Panc1 (cell line): ENCODE results near the gene MAGI1. TPM values are rescaled to one million over a fixed set of nuclear protein-coding genes. Genes with fewer than 3 reads are reported as not detected.

ENCODE experiments used
- ATAC-seq: fragments of 200-7000 bp; cut with Tn5 transposase; 2 replicates; pipeline ENCODE4 v1.9.1; 2020; ENCODE audit warnings: mild to moderate bottlenecking, moderate library complexity
- BruUV-seq: library from RNA; stranded (reverse); fragments of 400-500 nt; replicated peaks from 2 replicates; lab custom pipeline; 2021; lab: Mats Ljungman, UMichigan
- CTCF ChIA-PET: fragments of 300-600 bp; sonication (Branson Sonifier 250); formaldehyde crosslinking; loops from one replicate; lab custom pipeline; 2022; ENCODE audit warnings: antibody characterized with exemption; lab: Charles Lee
- POLR2A ChIA-PET: fragments of 300-600 bp; sonication (Branson Sonifier 250); formaldehyde crosslinking; loops from one replicate; lab custom pipeline; 2022; ENCODE audit warnings: antibody characterized with exemption; lab: Charles Lee
- DNase-seq: peaks from one replicate; pipeline ENCODE4 v3.0.0-alpha.2; 2010; ENCODE audit warnings: low read depth, low spot score
- H3K27ac ChIP-seq: 2 replicates; pipeline ENCODE4 v1.5.1; 2011; ENCODE audit warnings: mild to moderate bottlenecking, low read length, inconsistent platforms
- H3K27me3 ChIP-seq: fragments of 200-500 bp; sonication (Bioruptor generic); 2 replicates; pipeline ENCODE4 v1.6.0; 2014; ENCODE audit warnings: low read length, inconsistent platforms; ENCODE audit not compliant: control insufficient read depth, insufficient read depth
- H3K36me3 ChIP-seq: fragments of 200-500 bp; sonication (Bioruptor generic); 2 replicates; pipeline ENCODE4 v1.5.1; 2014; ENCODE audit warnings: inconsistent platforms, mild to moderate bottlenecking, low read length, moderate library complexity; ENCODE audit not compliant: control insufficient read depth, insufficient read depth
- H3K4me1 ChIP-seq: 2 replicates; pipeline ENCODE4 v1.5.1; 2011; ENCODE audit warnings: inconsistent platforms, mild to moderate bottlenecking, low read length, moderate library complexity; ENCODE audit not compliant: control insufficient read depth, insufficient read depth
- H3K4me3 ChIP-seq, 2 experiments: 2 replicates each; pipeline ENCODE4 v1.5.1; 2011 to 2012; ENCODE audit warnings: low read depth in 2 of 2, low read length in 2 of 2, mild to moderate bottlenecking in 2 of 2, inconsistent platforms in 1 of 2, moderate library complexity in 1 of 2
- H3K9me3 ChIP-seq: fragments of 200-500 bp; sonication (Bioruptor generic); 2 replicates; pipeline ENCODE4 v1.5.1; 2014; ENCODE audit warnings: low read depth, mild to moderate bottlenecking, inconsistent platforms, low read length, moderate library complexity; ENCODE audit not compliant: control insufficient read depth, insufficient read depth
- CTCF ChIP-seq: fragments of 450-650 bp; IDR thresholded peaks from 2 replicates; pipeline ENCODE4 v1.5.1; 2017; ENCODE audit warnings: mild to moderate bottlenecking
- POLR2AphosphoS5 ChIP-seq: IDR thresholded peaks from 2 replicates; pipeline ENCODE4 v1.6.1; 2012; ENCODE audit warnings: mild to moderate bottlenecking, low read depth, low read length, moderate library complexity
- REST ChIP-seq, 2 experiments: IDR thresholded peaks; 2 replicates each; pipeline ENCODE4 v1.6.1; 2011 to 2012; ENCODE audit warnings: low read depth in 2 of 2, control low read depth in 1 of 2, low read length in 1 of 2, mild to moderate bottlenecking in 1 of 2, moderate library complexity in 1 of 2; ENCODE audit not compliant: insufficient read depth in 1 of 2
- SIN3A ChIP-seq: IDR thresholded peaks from 2 replicates; pipeline ENCODE4 v1.6.1; 2012; ENCODE audit warnings: low read depth, mild to moderate bottlenecking, low read length, moderate library complexity, borderline replicate concordance; ENCODE audit not compliant: insufficient read depth
- TCF7L2 ChIP-seq: IDR thresholded peaks from 2 replicates; pipeline ENCODE4 v1.6.1; 2011; ENCODE audit warnings: mild to moderate bottlenecking, low read depth, low read length, inconsistent platforms
- in situ Hi-C: cut with HindIII; loops from 2 replicates; pipeline ENCODE4 v1.10.0; 2016; ENCODE audit warnings: low sequenced_read_pairs, low pct_unique_long_range_greater_than_20kb
- intact Hi-C: fragments of 100-400 bp; cut with micrococcal nuclease; formaldehyde crosslinking; loops from one replicate; pipeline ENCODE4 v1.10.0; 2022; ENCODE audit not compliant: unreplicated experiment
- total RNA-seq: library from RNA; stranded (reverse); gene quantifications from one replicate; pipeline ENCODE4 v1.2.1, GENCODE V29; 2021; ENCODE audit not compliant: unreplicated experiment

Gene MAGI1
- total RNA-seq, 1 experiment from 2014 or later, result 9.5 TPM

GRCh38 chr3:65524584-65524983 is 514.1 kb downstream of the MAGI1 start:
- H3K36me3 ChIP-seq, result no peaks in the 10 kb centered on the region
- ChIA-PET CTCF (no interaction called here), POLR2A (no interaction called here)
- H3K4me1 ChIP-seq, result no peaks in the 10 kb centered on the region
- no peaks in the 10 kb centered on the region for H3K9me3 ChIP-seq
- ATAC-seq, result no peak
- H3K27ac ChIP-seq, result no peak overlapping the region
- intact Hi-C loops, result no loop called here
- TF ChIP-seq CTCF (no peak), SIN3A (no peak), POLR2AphosphoS5 (no peak), TCF7L2 (no peak), REST (IDR thresholded peaks at IDR 0.05; ENCODE audit: insufficient read depth in 1 of 2, low read depth in 2 of 2, low read length in 1 of 2) (no peak)
- no peak for DNase-seq
- in situ Hi-C loops, result no loop called here
- no peak overlapping the region for H3K4me3 ChIP-seq
- H3K27me3 ChIP-seq, result no peaks in the 10 kb centered on the region
- no TSS peak for BruUV-seq

- no peak for ATAC-seq
- in situ Hi-C loops, result no loop called here
- intact Hi-C loops, result no loop called here
- ChIA-PET CTCF (no interaction called here), POLR2A (no interaction called here)
- H3K27ac ChIP-seq, result no peak overlapping the region
- no TSS peak for BruUV-seq
- no peak for TF ChIP-seq CTCF
- TF ChIP-seq REST (IDR thresholded peaks at IDR 0.05; ENCODE audit: insufficient read depth in 1 of 2, low read depth in 2 of 2, low read length in 1 of 2), result no peak
- no peak for TF ChIP-seq SIN3A
- no peak for TF ChIP-seq POLR2AphosphoS5
- no peak for TF ChIP-seq TCF7L2
- no peak for DNase-seq
- no peaks in the 10 kb centered on the region for H3K27me3 ChIP-seq
- no peaks in the 10 kb centered on the region for H3K9me3 ChIP-seq
- H3K4me3 ChIP-seq, result no peak overlapping the region
- H3K36me3 ChIP-seq, result no peaks in the 10 kb centered on the region
- H3K4me1 ChIP-seq, result no peaks in the 10 kb centered on the region
Observed at GRCh38 chr3:65523878-65524277, 514.8 kb downstream of the MAGI1 start.
